ENCODE results near the gene AUTS2.

The AUTS2 gene

GRCh38 chr7:70000737-70001348, 402.6 kb downstream of the AUTS2 start:
- H3K4me3 ChIP-seq (ENCODE audit: low read depth, low read length), result no peak overlapping the region
- TF ChIP-seq, protein P1, sequence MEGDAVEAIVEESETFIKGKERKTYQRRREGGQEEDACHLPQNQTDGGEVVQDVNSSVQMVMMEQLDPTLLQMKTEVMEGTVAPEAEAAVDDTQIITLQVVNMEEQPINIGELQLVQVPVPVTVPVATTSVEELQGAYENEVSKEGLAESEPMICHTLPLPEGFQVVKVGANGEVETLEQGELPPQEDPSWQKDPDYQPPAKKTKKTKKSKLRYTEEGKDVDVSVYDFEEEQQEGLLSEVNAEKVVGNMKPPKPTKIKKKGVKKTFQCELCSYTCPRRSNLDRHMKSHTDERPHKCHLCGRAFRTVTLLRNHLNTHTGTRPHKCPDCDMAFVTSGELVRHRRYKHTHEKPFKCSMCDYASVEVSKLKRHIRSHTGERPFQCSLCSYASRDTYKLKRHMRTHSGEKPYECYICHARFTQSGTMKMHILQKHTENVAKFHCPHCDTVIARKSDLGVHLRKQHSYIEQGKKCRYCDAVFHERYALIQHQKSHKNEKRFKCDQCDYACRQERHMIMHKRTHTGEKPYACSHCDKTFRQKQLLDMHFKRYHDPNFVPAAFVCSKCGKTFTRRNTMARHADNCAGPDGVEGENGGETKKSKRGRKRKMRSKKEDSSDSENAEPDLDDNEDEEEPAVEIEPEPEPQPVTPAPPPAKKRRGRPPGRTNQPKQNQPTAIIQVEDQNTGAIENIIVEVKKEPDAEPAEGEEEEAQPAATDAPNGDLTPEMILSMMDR (IDR thresholded peaks at IDR 0.05; ENCODE audit: control insufficient read depth, extremely low read depth, insufficient read depth), result no peak
- DNase-seq (ENCODE audit: low read depth), result no peak

DNA sequence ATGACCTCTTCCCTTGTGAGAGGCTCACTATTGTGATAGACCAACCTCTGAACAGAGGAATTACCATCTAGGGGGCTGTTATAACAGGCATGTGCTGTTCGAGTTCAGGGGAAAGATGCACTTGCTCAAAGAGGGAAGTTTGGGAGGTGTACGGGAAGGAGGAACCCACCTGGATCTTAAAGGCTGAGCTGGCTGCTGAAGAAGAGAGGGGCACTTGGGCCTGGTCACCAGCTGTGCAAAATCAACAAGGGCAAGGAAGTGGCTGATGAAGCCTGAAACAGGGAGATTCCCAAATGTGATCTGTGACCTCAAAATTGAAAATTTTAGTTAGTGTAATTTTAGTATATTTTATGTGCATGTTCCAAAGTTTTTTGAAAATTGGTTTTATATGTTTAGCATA, 407.2 kb downstream of the AUTS2 start:
- H3K4me3 ChIP-seq (ENCODE audit: low read depth, low read length), result no peak overlapping the region
- TF ChIP-seq, protein P1 (IDR thresholded peaks at IDR 0.05; ENCODE audit: control insufficient read depth, extremely low read depth, insufficient read depth), result no peak
- no peak for DNase-seq (ENCODE audit: low read depth)

DNA sequence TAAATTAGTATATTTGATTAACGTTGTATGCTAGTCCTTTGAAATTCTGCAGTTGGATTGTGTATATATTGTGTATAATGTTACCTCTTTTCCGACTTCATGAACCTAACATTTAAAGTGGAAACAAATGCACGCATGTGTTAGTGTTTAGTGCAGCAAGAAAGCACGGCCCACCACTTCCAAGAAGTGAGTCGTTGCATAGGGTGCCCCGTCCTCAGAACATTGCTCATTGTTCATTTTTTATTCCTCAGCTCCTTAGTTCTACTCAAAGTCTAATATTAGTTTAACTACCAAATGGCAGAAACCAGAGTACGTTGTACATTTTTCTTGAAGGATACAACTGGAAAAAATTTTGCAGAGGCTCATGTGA, 407.6 kb downstream of the AUTS2 start:
- DNase-seq (ENCODE audit: low read depth), result no peak
- no peak overlapping the region for H3K4me3 ChIP-seq (ENCODE audit: low read depth, low read length)
- TF ChIP-seq, protein P1 (IDR thresholded peaks at IDR 0.05; ENCODE audit: control insufficient read depth, extremely low read depth, insufficient read depth), result no peak

- TF ChIP-seq, protein P1 (IDR thresholded peaks at IDR 0.05; ENCODE audit: control insufficient read depth, extremely low read depth, insufficient read depth), result no peak
- DNase-seq (ENCODE audit: low read depth), result no peak
- H3K4me3 ChIP-seq (ENCODE audit: low read depth, low read length), result no peak overlapping the region
These were observed 408.1 kb downstream of the AUTS2 start for GRCh38 chr7:70006261-70006920.

- DNase-seq (ENCODE audit: low read depth), result no peak
- TF ChIP-seq, protein P1 (IDR thresholded peaks at IDR 0.05; ENCODE audit: control insufficient read depth, extremely low read depth, insufficient read depth), result no peak
- no peak overlapping the region for H3K4me3 ChIP-seq (ENCODE audit: low read depth, low read length)
These were observed 410.2 kb downstream of the AUTS2 start for GRCh38 chr7:70008466-70008865.

DNA sequence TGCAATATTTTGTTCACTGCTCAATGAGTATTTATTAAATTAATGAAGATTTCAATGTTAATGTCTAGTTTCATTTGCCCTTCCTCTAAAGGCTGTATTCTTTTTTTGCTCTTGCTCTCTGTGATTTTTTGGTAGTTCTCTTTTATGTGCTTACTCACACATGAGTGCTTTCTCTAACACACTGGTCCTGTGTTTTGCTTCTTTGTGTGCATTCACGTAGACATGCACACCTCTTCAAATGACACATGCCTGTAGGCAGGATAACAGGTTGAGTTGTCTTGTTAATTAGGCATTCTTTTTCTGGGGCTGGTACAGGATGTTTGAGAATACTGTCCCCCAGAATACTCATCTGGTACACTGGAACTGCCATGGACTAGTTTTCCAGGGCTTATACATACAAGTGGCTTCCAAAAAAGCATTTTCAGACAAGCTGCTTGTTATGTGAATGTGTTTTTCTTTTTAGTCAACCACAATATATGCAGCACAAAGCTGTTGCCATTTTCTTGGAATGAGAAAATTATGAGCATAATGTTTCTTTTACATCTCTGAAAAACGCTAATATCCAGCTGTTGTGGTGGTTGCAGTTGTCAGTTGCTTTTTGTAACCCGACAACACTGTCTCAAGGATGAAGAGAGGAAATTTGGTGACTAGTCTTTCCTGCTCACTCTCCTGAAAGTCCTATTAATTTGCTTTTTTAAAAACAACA, 416.4 kb downstream of the AUTS2 start:
- no peak overlapping the region for H3K4me3 ChIP-seq (ENCODE audit: low read depth, low read length)
- no peak for DNase-seq (ENCODE audit: low read depth)
- TF ChIP-seq, protein P1 (IDR thresholded peaks at IDR 0.05; ENCODE audit: control insufficient read depth, extremely low read depth, insufficient read depth), result no peak

All from LNCaP clone FGC (cell line).